ENCODE results near the gene ICAM5. TPM values are rescaled to one million over a fixed set of nuclear protein-coding genes. Genes with fewer than 3 reads are reported as not detected.

Gene ICAM5
- total RNA-seq, 1 experiment from 2014 or later, result 53.9 TPM

GRCh38 chr19:10246511-10246910 lies 43.2 kb upstream of the ICAM5 start:
- Histone ChIP-seq H3K27me3 (ENCODE audit: insufficient read depth, low read length) (no peaks in the 10 kb centered on the region), H3K4me2 (ENCODE audit: low read length) (no peak overlapping the region), H3K27ac (ENCODE audit: low read depth, low read length) (no peak overlapping the region), H3K9me3 (ENCODE audit: control insufficient read depth in 1 of 2, insufficient read depth in 1 of 2, low read depth in 1 of 2, low read length in 2 of 2) (no peaks in the 10 kb centered on the region), H4K20me1 (ENCODE audit: insufficient read depth) (no peaks in the 10 kb centered on the region), H3K4me1 (ENCODE audit: control insufficient read depth in 1 of 2, insufficient read depth in 2 of 2, low read length in 2 of 2) (peaks cover 30 to 61% of the 10 kb centered on the region in 2 experiments), H3K4me3 (replicated peaks in 1 of 2; ENCODE audit: low read depth in 1 of 2, low read length in 2 of 2) (no peak overlapping the region), H3K79me2 (ENCODE audit: insufficient read depth, low read length) (no peaks in the 10 kb centered on the region), H3K36me3 (ENCODE audit: control insufficient read depth in 1 of 2, insufficient read depth in 2 of 2, low read length in 2 of 2) (no peaks in the 10 kb centered on the region), H3K9ac (ENCODE audit: low read length) (no peak overlapping the region), H3K9me2 (ENCODE audit: insufficient read depth) (no peaks in the 10 kb centered on the region), H2AFZ (ENCODE audit: low read depth, low read length, poor library complexity, severe bottlenecking) (no peak overlapping the region)
- CTCF ChIA-PET, result interaction anchor here (0.6 kb wide), 1 partner anchor 168 kb away, joined by 4 read pairs; no protein-coding TSS in a partner anchor
- BruUV-seq (replicated peaks), result no TSS peak
- ATAC-seq (no peak), DNase-seq (ENCODE audit: low read depth, low spot score) (no peak)
- TF ChIP-seq REST (IDR thresholded peaks at IDR 0.05; ENCODE audit: low read depth) (no peak), ELF1 (IDR thresholded peaks at IDR 0.05; ENCODE audit: borderline replicate concordance, low read depth) (no peak), RAD21 (IDR thresholded peaks at IDR 0.05; ENCODE audit: low read depth) (no peak), ZNF274 (IDR thresholded peaks at IDR 0.05; ENCODE audit: low read depth, low read length) (no peak), POLR2AphosphoS5 (IDR thresholded peaks at IDR 0.05; ENCODE audit: low read depth, low read length) (no peak), EZH2phosphoT487 (IDR thresholded peaks at IDR 0.05; ENCODE audit: borderline replicate concordance) (no peak), CBX3 (IDR thresholded peaks at IDR 0.05; ENCODE audit: low read depth) (no peak), SIN3A (IDR thresholded peaks at IDR 0.05; ENCODE audit: low read depth) (no peak), MAX (IDR thresholded peaks at IDR 0.05) (no peak), SRF (IDR thresholded peaks at IDR 0.05; ENCODE audit: low read depth) (no peak), ZBTB33 (IDR thresholded peaks at IDR 0.05; ENCODE audit: extremely low read depth, insufficient replicate concordance, low read length) (no peak), POLR2A (IDR thresholded peaks at IDR 0.05; ENCODE audit: borderline replicate concordance, extremely low read depth, insufficient read depth, insufficient read length) (no peak)
- POLR2A ChIA-PET, result no interaction called here
- RAD21 ChIA-PET (ENCODE audit: low non-redundant PET in 1 of 2, low total read pairs in 2 of 2, uncharacterized antibody in 2 of 2, unreplicated experiment in 2 of 2), result no interaction called here
- intact Hi-C loops (cut with micrococcal nuclease), result no loop called here

Data from HCT116 (cell line).